Right renal pelvis (tissue), 4 donors: ENCODE measurements around the gene HEPN1. TPM values are rescaled to one million over a fixed set of nuclear protein-coding genes. Genes with fewer than 3 reads are reported as not detected.

ENCODE experiments used
- DNase-seq, 4 donors: peaks; one replicate each; pipeline ENCODE4 v3.0.0-alpha.2; 2013; ENCODE audit warnings: low read depth in 4 of 4, low spot score in 3 of 4, missing footprints in 1 of 4
- polyA plus RNA-seq, 4 donors: library from polyadenylated mRNA; unstranded; fragments of 120-200 nt; gene quantifications; one replicate each; pipeline ENCODE4 v1.2.1, GENCODE V29; 2013; ENCODE audit not compliant: insufficient read length in 4 of 4

Gene HEPN1
- polyA plus RNA-seq, 4 donors: 1.1 to 1.3 (median 1.3) TPM

GRCh38 chr11:124884340-124884739, 34.7 kb upstream of the HEPN1 start:
- DNase-seq: no peak

DNA sequence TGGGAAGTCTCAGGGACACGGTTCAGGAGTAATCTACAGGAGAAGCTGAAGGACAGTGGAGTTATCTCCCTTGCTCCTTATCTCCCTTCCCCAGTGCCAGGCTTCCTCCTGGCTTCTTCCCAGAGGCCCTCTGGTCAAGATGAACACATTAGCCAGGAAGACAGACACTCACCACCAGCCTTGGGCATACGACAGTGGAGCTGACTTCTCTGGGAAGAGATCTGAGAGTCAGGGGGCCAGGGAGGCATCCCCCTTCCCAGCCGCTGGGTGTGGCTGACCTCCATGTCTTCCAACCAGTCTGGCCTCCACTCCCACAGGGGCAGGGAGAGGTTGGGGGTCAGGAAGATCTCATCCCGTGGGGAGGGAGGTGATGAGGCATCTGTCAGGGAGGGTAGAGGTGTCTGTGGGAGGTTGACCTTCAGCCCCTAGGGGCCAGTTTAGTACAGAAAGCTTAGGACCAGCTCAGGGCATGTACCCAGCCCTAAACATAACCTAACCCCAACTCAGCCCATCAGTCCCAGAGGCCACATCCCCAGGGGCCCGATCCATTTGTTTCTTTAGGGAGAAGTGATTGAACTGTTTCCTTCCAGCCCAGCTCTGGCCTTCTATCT, 34.1 kb upstream of the HEPN1 start:
- no peak for DNase-seq

- no peak for DNase-seq
Observed at GRCh38 chr11:124886476-124886875, 32.6 kb upstream of the HEPN1 start.

DNA sequence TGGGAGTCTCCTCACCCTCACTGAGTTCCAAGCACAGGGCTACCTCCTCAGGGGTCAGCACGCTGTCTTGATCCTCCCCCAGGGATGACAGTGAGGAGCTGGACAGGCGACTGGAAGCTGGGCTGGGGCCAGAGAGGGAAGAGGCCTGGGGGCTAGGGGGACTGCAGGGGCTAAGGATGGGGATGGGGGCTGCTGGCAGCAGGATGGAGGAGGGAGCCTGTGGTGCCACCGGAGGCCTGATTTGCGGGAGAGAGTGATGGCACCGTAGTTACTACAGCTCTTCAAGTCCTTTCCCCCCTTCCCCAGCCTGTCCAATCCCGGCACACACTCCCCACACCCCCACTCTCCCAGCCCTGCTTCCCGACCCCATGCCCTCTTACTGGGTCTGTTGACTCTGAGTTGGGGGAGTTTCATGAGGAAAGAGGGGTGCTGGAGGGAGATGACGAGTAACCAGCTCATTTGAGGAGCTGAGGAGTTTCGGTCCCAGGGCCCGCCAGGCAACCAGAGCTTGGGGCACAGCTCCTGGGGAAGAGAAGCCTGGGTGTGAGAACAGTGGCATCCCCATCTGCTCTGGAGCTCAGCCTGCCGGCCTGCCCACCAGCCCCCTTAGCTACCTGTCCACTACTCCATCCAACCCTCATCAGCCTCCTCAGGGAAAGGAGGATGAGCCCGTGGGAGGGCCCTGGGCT, 31.9 kb upstream of the HEPN1 start:
- no peak for DNase-seq

DNA sequence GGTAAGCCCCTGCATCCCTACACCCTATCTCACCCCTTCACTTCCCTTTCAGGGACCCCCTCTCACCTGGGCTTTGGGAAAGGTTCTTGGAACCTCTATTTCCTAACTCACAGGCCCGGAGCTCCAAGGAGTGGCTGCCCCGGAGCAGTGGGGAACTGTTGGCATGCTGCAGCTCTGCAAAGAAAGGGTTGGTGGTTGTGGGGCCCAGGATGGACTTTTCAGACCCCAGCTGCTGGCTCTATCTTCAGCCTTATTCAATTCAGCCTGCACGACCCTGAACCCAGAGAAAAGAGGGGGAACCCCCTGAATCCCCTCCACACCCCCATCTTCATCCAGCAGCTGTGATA, 31.4 kb upstream of the HEPN1 start:
- DNase-seq: no peak

DNA sequence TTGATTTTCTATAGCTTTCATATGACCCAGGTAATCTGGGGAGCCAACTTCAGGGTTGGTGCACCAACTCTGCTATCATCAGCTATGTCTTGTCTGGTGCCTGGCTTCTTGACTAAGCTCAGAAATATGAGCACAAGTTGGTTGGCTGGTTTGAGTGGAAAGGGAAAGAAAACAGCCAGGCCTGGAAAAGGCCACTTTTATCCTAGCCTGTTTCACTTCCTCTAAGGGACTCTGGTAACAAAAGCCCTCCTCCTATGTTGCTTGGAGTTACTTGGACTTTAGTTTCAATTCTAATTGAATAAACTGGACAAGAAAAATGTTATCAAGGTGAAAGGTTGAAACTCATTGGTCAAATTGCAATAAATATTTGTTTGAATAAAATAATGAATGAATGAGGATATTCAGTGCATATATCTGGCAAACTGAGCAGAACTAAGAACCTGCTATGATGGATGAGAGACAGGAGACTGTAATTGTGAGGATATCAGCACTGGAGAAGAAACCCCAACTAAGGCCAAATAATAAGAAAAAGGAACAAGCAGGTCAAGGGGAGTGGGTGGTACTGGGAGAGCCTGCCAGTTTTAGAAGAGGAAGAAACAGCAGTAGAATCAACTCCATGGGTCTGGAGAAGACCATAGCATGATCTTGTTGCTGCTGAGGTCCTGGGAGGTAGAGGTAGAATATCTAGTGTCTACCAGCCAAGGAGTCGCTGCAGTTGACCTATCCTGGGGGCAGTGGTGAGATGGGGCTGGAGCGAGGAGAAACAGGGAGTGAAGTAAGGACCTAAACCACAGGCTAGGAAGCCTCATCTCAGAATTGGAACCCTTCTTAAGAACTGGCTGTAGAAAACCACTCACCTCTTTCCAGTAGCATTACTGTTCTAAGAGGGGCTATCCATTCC, 29.6 kb upstream of the HEPN1 start:
- DNase-seq: no peak

DNA sequence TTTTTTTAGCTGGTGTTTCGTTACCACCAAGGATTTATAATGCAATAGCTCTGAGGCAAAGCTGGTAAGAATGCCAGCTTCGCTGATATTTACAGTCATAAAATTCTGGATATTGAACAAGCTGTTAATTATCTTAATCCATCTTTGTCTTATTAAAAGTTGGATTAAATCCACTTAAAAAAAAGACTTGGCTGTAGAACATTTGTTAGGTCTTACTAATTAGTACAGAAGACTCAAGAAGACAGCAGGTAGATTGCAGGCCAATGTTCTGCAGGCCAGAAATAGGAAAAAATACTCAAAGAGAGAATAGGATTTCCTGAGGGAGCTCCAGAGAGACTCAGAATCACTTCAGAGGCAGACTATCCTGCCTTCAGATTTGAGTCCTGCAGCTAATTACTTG, 28.9 kb upstream of the HEPN1 start:
- DNase-seq: no peak

DNA sequence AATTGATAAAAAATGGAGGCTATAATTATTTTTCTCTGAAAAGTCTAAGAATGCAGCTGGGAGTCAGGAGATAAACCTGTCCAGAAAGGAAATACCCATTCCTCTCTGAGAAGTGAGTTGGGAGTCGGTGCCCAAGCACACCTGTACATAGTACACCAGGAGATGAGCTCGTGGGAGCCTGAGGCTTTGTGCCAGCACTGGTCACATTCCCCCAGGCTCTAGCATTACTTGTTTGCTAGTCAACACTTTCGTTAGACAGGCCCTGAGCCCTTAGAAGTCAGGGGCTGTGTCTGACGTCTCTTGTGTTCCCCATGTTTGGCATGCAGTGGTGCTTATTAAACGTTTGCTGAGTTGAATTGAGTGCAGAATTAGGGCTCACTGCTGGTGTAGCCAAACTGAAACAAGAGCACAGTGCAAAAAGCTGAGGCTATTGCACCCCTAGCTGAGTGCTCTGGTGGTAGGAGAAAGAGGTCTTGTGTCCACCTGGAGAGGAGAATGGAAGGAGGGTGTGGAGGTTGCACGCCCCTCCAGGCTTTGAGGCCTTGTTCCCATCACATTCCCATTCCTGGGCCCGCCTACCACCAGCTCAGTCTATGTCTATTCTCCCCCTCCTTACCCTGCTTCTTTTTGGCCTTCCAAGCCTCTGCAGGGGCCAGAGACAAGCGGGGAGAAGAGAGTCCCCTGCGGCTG, 28.2 kb upstream of the HEPN1 start:
- no peak for DNase-seq

- DNase-seq: no peak
Observed at GRCh38 chr11:124891373-124891861, 27.6 kb upstream of the HEPN1 start.

DNA sequence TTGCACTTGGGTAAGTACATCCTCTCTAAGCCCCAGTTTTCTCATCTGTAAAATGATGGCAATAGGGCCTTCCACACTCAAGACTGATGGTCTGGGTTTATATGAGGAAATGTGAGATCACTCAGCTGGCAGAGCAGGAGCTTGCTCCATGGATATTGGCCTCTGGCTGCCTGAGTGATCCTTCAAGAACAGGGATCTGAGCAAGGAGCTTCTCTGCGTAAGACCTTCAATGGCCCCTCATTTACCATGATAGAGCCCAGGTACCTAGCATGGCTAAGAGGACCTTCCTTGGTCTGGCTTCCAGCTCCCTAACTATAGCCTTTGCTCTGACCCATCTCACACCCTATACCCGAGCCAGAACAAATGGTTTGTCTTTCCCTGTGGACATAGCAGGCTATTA, 26.9 kb upstream of the HEPN1 start:
- no peak for DNase-seq

GRCh38 chr11:124892750-124893454, 26.1 kb upstream of the HEPN1 start:
- no peak for DNase-seq

DNA sequence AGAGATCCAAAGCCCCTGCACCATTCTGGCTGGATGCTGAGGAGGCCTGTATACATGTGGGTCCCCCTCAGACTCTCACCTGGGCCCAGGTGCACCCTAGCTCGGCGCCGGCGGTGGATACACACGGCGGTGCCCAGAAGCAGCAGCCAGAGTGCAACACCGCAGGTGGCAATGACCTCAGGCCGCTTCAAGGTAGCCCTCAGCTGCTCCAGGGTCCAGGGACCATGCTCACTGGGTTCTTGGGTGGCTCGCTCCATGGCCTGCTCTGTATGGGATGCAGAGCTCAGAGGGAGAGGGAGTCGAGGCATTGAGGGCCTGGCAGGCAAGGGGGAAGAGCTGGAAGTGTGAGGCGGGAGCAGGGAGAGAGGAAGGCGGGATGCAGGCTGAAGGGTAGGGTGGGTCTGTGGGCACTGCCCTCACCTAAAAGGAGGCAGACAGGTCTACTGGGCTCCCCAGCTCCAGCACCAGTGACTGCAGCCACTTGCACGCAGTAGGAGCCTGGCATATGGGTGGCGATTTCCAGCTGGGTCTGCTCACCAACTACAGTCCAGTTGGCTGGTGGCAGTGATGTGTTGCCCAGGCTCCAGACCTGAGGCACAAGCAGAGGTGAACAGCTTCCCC, 25.2 kb upstream of the HEPN1 start:
- DNase-seq: no peak

GRCh38 chr11:124894606-124895430, 24.2 kb upstream of the HEPN1 start:
- DNase-seq: no peak

DNA sequence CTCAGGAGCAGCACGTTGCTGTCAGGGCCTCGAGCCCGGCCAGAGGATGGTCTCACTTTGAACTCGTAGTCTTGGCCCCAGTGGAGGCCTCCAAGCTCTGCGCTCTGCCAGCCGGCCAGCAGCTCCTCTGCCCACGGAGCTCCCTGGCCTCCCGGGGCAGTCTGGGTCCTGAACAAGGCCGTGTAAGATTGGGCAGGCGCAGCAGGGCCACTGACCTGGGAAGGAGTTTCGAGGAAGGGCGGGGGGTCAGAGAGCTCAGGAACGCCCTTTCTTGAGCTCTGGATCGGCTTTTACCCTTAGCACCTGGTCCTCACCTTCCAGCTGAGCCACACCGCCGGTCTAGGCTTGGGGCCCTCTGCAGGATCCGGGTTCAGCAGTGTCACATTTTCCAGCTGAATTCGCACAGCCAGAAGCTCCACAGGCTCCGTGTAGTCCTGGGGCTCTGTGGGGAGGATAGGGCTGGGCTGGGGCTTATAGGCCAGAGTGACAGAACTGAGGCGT, 23.5 kb upstream of the HEPN1 start:
- DNase-seq: no peak

GRCh38 chr11:124896071-124896750, 22.8 kb upstream of the HEPN1 start:
- DNase-seq: no peak

- DNase-seq: no peak
Observed at GRCh38 chr11:124896821-124897391, 22.1 kb upstream of the HEPN1 start.

DNA sequence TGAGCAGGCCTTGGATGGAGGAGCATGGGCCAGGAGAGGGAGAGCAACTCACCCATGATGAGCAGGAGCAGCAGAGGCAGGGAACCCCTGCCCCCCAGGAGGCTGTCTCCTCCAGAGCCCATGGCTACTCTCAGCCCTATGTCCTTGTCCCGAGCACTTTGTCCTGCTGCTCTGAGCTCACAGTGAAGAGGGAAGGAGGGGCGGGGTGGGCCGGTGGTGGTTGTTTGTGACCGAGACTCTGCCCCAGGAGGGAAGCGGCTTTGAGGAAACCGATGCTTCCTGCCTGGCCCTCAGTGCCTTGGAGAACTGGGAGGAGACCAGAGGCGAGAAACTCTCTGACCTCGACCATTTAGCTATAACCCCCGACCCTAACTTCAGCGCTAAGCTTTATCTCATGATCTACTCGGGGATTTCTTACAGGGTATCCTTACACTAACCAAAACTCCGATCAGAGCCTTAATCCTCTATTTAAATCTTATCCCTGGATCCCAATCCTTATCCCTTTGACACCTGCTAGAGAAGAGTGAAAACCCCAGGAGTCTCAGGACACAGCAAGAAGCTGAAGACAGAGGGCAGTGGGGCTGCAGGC, 21.3 kb upstream of the HEPN1 start, which contains the start of gene ROBO4:
TSS of gene ROBO4 (minus strand) at position 192 of the 589 bp plus-strand sequence. CDS start at position 122, 70 bp downstream.
- no peak for DNase-seq
